ENCODE measurements around the gene DLL1.
"Not testable (repeated sequence)": the region's sequence is repeated elsewhere in the genome, so short reads cannot be mapped to it uniquely, and the experiment has no call there.

Gene DLL1

DNA sequence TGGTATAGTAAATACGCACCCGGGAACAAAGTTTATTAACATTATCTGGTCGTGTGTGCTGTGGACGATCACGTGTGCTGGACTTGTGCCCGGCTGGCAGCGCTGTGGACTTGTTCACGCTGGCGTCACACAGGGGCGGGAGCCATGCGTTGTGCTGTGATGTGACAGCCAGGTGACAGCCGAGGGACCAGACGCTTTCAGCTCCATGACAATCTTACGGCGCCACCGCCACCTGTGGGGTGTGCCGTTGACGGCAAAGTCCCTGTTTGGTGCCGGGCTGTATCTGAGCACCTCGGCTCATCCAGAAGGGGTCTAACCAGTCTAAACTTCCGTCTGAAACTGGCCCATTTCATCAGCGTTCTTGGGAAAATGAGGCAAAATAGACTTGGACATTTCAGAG, 25.2 kb downstream of the DLL1 start:
- WGBS, 2 experiments (ENCODE audit: insufficient coverage in 2 of 2), result 92 to 94% methylated on average over 22 of the region's 22 CpGs
- Histone ChIP-seq H3K36me3 (ENCODE audit: control insufficient read depth, insufficient read depth, low read length) (no peaks in the 10 kb centered on the region), H3K4me1 (ENCODE audit: control insufficient read depth, insufficient read depth, low read length, poor library complexity, severe bottlenecking) (peaks cover 8% of the 10 kb centered on the region), H3K9me3 (ENCODE audit: control insufficient read depth, low read length) (no peaks in the 10 kb centered on the region), H3K27ac (ENCODE audit: low read depth, low read length, severe bottlenecking) (no peak overlapping the region), H3K4me3 (ENCODE audit: extremely low read depth, insufficient read depth, low read length, poor library complexity, severe bottlenecking) (no peak overlapping the region)

DNA sequence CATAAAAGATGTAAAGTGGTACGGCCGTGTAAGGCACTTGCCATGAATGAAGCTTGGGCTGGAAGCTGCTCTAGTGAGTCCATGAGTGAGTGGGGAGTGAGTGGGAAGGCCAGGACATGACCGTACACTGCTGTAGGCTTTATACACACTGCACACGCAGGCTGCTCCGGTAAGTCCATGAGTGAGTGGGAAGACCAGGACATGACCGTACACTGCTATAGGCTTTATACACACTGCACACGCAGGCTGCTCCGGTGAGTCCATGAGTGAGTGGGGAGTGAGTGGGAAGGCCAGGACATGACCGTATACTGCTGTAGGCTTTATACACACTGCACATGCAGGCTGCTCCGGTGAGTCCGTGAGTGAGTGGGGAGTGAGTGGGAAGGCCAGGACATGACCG, 26.2 kb downstream of the DLL1 start:
- WGBS, 2 experiments (ENCODE audit: insufficient coverage in 2 of 2), result 96 to 99% methylated on average over 6 to 7 of the region's 12 CpGs

DNA sequence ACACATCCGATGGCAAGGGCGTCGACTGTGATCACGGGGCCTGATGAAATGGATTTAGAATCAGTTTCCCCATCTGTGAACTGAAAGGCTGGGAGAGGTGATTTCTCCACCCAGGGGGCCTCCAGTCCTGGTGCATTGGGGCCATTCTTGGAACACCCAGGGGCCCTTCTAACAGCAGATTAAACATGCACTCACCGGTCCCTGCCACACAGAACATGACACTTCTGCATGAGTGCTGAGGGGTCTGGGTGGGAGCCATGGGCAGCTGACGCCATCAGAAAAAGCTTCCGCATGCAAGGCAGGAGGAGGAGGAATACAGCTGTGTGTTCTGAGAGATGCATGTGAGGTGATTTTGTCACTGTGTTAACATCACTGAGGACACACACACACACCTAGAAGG, 26.8 kb downstream of the DLL1 start:
- Histone ChIP-seq H3K27ac (ENCODE audit: low read depth, low read length, severe bottlenecking) (no peak overlapping the region), H3K36me3 (ENCODE audit: control insufficient read depth, insufficient read depth, low read length) (no peaks in the 10 kb centered on the region), H3K4me1 (ENCODE audit: control insufficient read depth, insufficient read depth, low read length, poor library complexity, severe bottlenecking) (no peaks in the 10 kb centered on the region), H3K9me3 (ENCODE audit: control insufficient read depth, low read length) (no peaks in the 10 kb centered on the region), H3K4me3 (ENCODE audit: extremely low read depth, insufficient read depth, low read length, poor library complexity, severe bottlenecking) (no peak overlapping the region)
- 89 to 98% methylated on average over 4 of the region's 7 CpGs for WGBS, 2 experiments (ENCODE audit: insufficient coverage in 2 of 2)

More for the DNA sequence above, 26.2 kb downstream of the DLL1 start:
- not testable (repeated sequence) for H3K4me1 ChIP-seq (ENCODE audit: control insufficient read depth, insufficient read depth, low read length, poor library complexity, severe bottlenecking); H3K4me3 ChIP-seq (ENCODE audit: extremely low read depth, insufficient read depth, low read length, poor library complexity, severe bottlenecking); H3K9me3 ChIP-seq (ENCODE audit: control insufficient read depth, low read length); H3K27ac ChIP-seq (ENCODE audit: low read depth, low read length, severe bottlenecking); H3K36me3 ChIP-seq (ENCODE audit: control insufficient read depth, insufficient read depth, low read length)

DNA sequence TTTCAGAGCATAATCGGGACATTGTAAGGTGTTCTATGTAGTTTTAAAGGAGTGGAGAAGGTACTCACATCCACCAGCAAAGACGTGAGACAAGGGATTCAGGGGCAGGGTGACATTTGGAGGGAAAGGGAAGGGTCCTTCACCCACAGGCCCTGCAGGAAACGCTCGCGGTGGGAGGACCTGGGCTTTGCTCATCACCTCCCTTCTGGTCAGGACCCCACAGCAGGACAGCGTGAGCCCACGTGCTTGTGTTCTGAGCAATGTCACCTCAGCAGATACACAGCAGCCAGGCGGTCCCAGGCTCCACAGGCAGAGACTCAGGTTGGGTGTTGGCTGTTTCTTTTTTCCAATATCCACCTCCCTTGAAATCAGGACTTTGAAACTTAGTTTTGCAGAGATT, 27.5 kb downstream of the DLL1 start:
- Histone ChIP-seq H3K27ac (ENCODE audit: low read depth, low read length, severe bottlenecking) (no peak overlapping the region), H3K4me3 (ENCODE audit: extremely low read depth, insufficient read depth, low read length, poor library complexity, severe bottlenecking) (no peak overlapping the region), H3K4me1 (ENCODE audit: control insufficient read depth, insufficient read depth, low read length, poor library complexity, severe bottlenecking) (no peaks in the 10 kb centered on the region), H3K36me3 (ENCODE audit: control insufficient read depth, insufficient read depth, low read length) (no peaks in the 10 kb centered on the region), H3K9me3 (ENCODE audit: control insufficient read depth, low read length) (no peaks in the 10 kb centered on the region)
- WGBS, 2 experiments (ENCODE audit: insufficient coverage in 2 of 2), result 75 to 81% methylated on average over 6 to 7 of the region's 8 CpGs

DNA sequence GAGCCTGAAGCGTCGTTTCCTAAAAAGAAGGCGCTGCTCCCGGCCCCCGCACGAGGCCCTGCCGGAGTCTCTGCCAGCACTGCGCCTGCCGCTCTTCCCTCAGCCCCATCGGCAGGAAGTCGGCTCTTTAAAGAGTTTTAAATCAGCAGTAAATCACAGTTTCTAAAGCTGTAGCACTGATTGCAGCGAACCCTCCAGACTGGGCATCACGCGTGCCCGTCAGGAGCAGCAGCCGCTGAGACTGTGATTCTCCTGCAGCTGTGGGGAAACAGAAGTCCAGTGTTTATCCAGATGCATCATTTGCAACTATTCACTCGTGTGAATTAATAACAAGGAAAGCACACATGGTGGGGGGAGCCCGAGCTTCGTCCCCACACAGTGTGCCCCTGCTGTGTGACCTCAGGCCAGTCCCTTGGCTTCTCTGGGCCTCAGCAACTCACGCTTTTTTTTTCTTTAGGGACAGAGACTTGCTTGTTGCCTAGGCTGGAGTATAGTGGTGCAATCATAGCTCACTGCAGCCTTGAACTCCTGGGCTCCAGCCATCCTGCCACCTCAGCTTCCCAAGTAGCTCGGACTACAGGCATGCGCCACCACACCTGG, 28.3 kb downstream of the DLL1 start:
- no peaks in the 10 kb centered on the region for H3K9me3 ChIP-seq (ENCODE audit: control insufficient read depth, low read length)
- WGBS, 2 experiments (ENCODE audit: insufficient coverage in 2 of 2), result 84 to 89% methylated on average over 18 to 20 of the region's 22 CpGs
- H3K27ac ChIP-seq (ENCODE audit: low read depth, low read length, severe bottlenecking), result no peak overlapping the region
- no peaks in the 10 kb centered on the region for H3K4me1 ChIP-seq (ENCODE audit: control insufficient read depth, insufficient read depth, low read length, poor library complexity, severe bottlenecking)
- no peaks in the 10 kb centered on the region for H3K36me3 ChIP-seq (ENCODE audit: control insufficient read depth, insufficient read depth, low read length)
- H3K4me3 ChIP-seq (ENCODE audit: extremely low read depth, insufficient read depth, low read length, poor library complexity, severe bottlenecking), result no peak overlapping the region

DNA sequence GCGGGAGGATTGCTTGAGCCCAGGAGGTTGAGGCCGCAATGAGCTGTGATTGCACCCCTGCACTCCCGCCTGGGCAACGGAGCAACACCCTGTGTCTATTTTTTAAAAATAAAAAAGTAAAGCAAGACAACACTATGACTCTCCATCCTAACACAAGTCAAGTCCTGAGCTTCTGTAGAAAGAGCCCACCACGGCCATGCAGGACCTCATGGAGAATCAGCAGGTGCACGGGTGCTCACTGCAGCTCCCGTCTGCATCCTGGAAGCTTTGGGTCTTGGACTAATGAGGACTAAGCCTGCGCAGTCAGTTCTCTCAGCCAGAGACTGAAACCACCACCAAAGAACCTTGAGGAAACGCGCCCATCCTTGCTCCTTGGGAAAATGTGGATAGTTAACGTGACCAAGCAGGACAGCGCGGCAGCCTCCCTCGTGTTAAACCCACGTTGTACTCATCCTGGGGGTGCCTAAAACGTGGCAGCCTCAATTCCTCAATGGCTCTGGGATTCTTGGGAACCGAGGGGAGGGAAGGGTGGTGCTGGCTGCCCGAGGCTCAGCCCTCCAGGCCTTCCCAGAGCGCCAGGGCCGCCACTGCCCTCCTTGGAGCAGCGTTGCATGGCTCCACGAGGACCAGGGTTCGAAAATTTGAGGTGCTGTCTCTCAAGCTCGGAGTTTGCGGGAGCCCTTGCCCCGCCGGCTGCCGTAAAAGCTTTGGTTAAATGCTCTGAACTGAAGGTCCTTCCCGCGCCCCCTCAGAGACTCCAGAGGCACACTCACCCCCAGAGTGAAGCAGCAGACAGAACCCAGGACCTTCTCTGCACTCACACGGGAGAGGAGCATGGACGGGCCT, 29.0 kb downstream of the DLL1 start:
- H3K4me1 ChIP-seq (ENCODE audit: control insufficient read depth, insufficient read depth, low read length, poor library complexity, severe bottlenecking), result no peaks in the 10 kb centered on the region
- 88 to 89% methylated on average over 25 to 27 of the region's 32 CpGs for WGBS, 2 experiments (ENCODE audit: insufficient coverage in 2 of 2)
- no peak overlapping the region for H3K4me3 ChIP-seq (ENCODE audit: extremely low read depth, insufficient read depth, low read length, poor library complexity, severe bottlenecking)
- no peak overlapping the region for H3K27ac ChIP-seq (ENCODE audit: low read depth, low read length, severe bottlenecking)
- H3K36me3 ChIP-seq (ENCODE audit: control insufficient read depth, insufficient read depth, low read length), result no peaks in the 10 kb centered on the region
- H3K9me3 ChIP-seq (ENCODE audit: control insufficient read depth, low read length), result no peaks in the 10 kb centered on the region

DNA sequence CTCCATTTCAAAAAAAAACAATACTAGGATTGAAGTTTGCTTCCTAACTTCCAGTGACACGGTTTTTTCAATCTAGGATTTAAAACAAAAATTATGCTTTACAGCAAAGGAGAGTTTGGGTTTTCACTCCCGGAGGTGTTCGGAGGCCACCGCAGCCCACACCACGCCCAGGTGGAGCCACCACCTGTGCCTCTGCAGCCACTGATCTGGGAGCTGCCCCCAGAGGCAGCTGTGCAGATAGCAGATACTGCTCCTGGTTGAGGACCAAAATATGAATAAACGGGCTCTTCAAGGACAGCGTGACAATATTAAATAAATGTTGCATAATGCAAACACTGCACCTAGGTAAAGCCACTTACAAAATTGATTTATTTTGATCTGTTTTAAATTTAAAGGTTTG, 30.2 kb downstream of the DLL1 start:
- WGBS, 2 experiments (ENCODE audit: insufficient coverage in 2 of 2), result 84 to 92% methylated on average over 5 to 6 of the region's 7 CpGs
- Histone ChIP-seq H3K9me3 (ENCODE audit: control insufficient read depth, low read length) (no peaks in the 10 kb centered on the region), H3K36me3 (ENCODE audit: control insufficient read depth, insufficient read depth, low read length) (no peaks in the 10 kb centered on the region), H3K27ac (ENCODE audit: low read depth, low read length, severe bottlenecking) (no peak overlapping the region), H3K4me1 (ENCODE audit: control insufficient read depth, insufficient read depth, low read length, poor library complexity, severe bottlenecking) (no peaks in the 10 kb centered on the region), H3K4me3 (ENCODE audit: extremely low read depth, insufficient read depth, low read length, poor library complexity, severe bottlenecking) (no peak overlapping the region)

DNA sequence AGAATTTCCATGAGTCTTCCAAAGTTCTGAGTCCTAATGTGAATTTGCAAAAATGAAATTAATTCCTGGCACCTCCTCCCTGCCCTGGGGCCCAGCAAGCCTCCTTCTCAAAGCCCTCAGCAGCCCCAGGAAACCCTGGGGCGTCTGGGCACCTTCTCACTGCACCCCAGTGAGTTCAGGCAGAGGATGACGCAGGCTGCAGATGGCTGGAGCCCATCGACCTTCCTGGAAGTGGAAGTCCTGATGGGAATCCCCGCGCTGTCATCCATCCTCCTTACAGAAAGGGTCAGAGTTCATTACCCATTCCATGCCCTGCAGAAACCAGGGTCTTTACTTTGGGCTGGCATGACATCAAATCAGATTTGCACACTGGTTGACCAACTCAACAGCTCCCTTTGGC, 31.6 kb downstream of the DLL1 start:
- no peak overlapping the region for H3K27ac ChIP-seq (ENCODE audit: low read depth, low read length, severe bottlenecking)
- no peaks in the 10 kb centered on the region for H3K4me1 ChIP-seq (ENCODE audit: control insufficient read depth, insufficient read depth, low read length, poor library complexity, severe bottlenecking)
- H3K36me3 ChIP-seq (ENCODE audit: control insufficient read depth, insufficient read depth, low read length), result no peaks in the 10 kb centered on the region
- no peaks in the 10 kb centered on the region for H3K9me3 ChIP-seq (ENCODE audit: control insufficient read depth, low read length)
- no peak overlapping the region for H3K4me3 ChIP-seq (ENCODE audit: extremely low read depth, insufficient read depth, low read length, poor library complexity, severe bottlenecking)
- WGBS, 2 experiments (ENCODE audit: insufficient coverage in 2 of 2), result 88% methylated on average over 4 of the region's 5 CpGs; no CpG with 5 or more reads in 1 of the 2 experiments

DNA sequence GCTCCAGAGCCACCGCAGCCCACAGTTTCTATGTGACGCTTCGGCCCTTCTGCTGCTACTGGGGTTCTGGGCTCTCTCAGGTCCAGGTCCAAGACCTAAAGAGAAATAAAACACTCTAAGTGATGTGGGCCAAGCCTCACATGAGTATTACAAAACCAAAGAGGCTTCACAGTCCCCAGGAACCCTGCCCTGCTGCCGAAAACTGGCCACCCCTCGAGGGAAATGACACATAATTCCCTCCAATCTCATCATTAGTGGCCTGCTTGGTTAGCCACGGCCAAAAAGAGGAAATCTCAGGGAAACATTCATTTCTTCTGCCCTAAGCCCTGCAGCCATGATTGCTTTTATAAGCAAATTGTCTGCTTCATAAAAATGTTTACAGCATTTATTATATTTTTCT, 32.5 kb downstream of the DLL1 start:
- 93 to 96% methylated on average over 4 of the region's 6 CpGs for WGBS, 2 experiments (ENCODE audit: insufficient coverage in 2 of 2)
- Histone ChIP-seq H3K9me3 (ENCODE audit: control insufficient read depth, low read length) (no peaks in the 10 kb centered on the region), H3K4me3 (ENCODE audit: extremely low read depth, insufficient read depth, low read length, poor library complexity, severe bottlenecking) (no peak overlapping the region), H3K36me3 (ENCODE audit: control insufficient read depth, insufficient read depth, low read length) (no peaks in the 10 kb centered on the region), H3K27ac (ENCODE audit: low read depth, low read length, severe bottlenecking) (no peak overlapping the region), H3K4me1 (ENCODE audit: control insufficient read depth, insufficient read depth, low read length, poor library complexity, severe bottlenecking) (no peaks in the 10 kb centered on the region)

DNA sequence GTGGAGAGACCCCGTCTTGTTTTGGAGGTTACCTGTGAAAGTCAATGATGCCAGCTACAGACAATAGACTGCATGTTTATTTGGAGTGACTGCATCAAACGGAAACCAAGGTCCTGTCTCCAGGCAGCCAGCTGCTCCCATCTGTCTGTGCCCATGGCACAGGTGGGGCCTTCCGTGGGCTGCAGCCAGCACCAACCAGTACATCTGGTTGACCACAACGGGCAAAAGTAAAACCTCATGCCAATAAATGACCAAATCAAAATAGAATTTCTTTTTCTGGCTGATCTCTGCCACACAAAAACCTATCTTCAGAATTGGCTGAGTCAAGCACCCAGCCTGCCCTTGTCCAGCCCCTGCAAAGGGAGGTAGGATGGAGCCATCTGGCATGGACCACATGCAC, 33.5 kb downstream of the DLL1 start:
- WGBS, 2 experiments (ENCODE audit: insufficient coverage in 2 of 2), result 89 to 95% methylated on average over 4 of the region's 4 CpGs

DNA sequence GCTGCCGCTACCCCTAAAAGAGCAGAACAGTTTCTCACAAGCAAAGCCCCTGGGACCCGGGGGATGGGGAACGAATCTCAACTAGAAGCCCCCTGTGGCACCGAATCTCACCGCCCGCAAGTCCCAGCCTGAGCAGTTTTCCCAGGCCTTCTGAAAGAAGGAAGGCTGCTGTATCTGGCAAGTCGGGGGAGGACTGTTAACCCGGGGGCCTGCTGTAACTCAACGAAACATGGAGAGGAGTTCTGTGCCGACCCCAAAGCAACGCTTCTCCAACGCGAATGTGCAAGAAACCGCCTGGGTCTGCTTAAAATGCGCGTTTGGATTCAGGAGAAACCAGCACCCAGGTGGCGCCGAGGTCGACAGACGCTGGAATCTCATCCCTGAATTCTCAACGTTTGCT, 34.2 kb downstream of the DLL1 start:
- Histone ChIP-seq H3K4me1 (ENCODE audit: control insufficient read depth, insufficient read depth, low read length, poor library complexity, severe bottlenecking) (no peaks in the 10 kb centered on the region), H3K36me3 (ENCODE audit: control insufficient read depth, insufficient read depth, low read length) (no peaks in the 10 kb centered on the region), H3K9me3 (ENCODE audit: control insufficient read depth, low read length) (no peaks in the 10 kb centered on the region), H3K27ac (ENCODE audit: low read depth, low read length, severe bottlenecking) (no peak overlapping the region), H3K4me3 (ENCODE audit: extremely low read depth, insufficient read depth, low read length, poor library complexity, severe bottlenecking) (no peak overlapping the region)
- 92 to 96% methylated on average over 21 of the region's 21 CpGs for WGBS, 2 experiments (ENCODE audit: insufficient coverage in 2 of 2)

More for the DNA sequence above, 33.5 kb downstream of the DLL1 start:
- Histone ChIP-seq H3K9me3 (ENCODE audit: control insufficient read depth, low read length) (no peaks in the 10 kb centered on the region), H3K4me1 (ENCODE audit: control insufficient read depth, insufficient read depth, low read length, poor library complexity, severe bottlenecking) (no peaks in the 10 kb centered on the region), H3K27ac (ENCODE audit: low read depth, low read length, severe bottlenecking) (no peak overlapping the region), H3K36me3 (ENCODE audit: control insufficient read depth, insufficient read depth, low read length) (no peaks in the 10 kb centered on the region), H3K4me3 (ENCODE audit: extremely low read depth, insufficient read depth, low read length, poor library complexity, severe bottlenecking) (no peak overlapping the region)
